ENCODE measurements around the gene VSNL1.

VSNL1 gene

DNA sequence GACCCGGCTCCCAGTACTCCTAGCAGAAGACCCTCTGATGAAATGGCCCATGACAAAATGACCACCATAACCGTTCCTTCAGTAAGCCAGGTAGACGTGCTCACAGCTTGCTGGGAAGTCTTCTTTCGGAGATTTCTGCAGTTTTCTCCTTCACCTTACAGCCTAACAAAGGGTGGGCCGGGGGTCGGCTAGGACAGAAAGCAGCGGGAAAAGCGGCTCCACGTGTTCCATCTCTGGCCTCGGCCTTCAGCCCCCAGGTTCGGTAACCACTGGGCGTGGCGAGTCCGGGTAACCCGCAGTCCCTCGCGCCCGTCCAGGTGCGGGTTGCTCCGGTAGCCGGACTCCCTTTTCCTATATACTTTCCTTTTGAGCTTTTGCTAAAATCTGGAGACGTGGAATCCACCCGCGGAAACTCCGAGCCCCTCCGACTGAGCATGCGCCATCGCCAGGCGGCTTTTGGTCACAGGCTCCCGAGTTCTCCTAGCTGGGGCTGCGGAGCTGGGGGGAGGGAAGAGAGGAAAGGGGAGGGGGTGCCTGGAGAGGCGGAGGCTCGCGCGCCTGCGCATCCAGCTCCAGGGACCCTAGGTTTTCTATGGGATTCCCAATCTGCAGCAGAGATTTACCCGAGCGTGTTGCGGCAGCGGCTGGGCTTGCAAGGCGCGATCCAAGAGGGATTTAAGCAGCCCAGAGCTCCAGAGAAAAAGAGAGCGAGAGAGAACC lies at the start of gene VSNL1:
Gene VSNL1, plus strand, starts transcription at position 604 of the 720 bp plus-strand sequence. CDS start 51,379 bp downstream, outside the sequence.
- no peak for DNase-seq (ENCODE audit: low read depth)

DNA sequence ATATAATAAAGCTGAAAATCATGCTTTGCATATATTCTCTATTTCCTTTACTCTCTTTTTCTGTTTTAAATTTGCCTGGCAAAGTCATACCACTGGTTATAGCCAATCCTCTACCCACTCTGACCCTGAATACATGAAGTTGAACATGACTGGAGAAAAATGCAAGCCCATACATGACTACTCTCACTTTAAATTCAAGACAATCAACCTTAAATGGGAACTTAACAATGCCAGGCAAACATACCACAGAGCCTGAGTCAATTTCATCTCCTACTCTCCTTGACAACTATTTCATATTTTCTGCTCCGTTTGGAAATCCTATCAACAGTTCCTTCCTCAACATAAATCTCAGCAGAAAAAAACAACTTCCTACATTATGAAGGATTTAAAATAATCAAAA lies 44.9 kb upstream of the VSNL1 start:
- no peak for DNase-seq (ENCODE audit: low read depth)

DNA sequence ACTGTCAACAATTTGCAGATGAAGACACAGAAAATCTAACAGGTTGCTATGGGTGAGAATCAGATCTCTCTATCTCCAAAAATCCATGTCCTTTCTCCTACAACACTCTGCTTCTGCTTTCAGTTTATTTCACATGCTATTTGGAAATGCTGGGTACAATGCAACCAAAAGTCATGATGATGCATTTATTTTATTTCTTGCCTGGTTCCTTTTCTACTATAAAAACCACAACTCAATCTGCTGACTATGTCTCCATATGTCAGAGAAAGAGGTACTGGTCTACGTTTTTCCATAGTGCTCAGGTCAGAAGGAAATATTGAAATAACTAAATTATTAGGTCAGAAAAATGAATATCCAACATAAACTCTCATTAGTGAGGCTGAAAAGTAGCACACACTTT lies 42.8 kb upstream of the VSNL1 start:
- no peak for DNase-seq (ENCODE audit: low read depth)

DNA sequence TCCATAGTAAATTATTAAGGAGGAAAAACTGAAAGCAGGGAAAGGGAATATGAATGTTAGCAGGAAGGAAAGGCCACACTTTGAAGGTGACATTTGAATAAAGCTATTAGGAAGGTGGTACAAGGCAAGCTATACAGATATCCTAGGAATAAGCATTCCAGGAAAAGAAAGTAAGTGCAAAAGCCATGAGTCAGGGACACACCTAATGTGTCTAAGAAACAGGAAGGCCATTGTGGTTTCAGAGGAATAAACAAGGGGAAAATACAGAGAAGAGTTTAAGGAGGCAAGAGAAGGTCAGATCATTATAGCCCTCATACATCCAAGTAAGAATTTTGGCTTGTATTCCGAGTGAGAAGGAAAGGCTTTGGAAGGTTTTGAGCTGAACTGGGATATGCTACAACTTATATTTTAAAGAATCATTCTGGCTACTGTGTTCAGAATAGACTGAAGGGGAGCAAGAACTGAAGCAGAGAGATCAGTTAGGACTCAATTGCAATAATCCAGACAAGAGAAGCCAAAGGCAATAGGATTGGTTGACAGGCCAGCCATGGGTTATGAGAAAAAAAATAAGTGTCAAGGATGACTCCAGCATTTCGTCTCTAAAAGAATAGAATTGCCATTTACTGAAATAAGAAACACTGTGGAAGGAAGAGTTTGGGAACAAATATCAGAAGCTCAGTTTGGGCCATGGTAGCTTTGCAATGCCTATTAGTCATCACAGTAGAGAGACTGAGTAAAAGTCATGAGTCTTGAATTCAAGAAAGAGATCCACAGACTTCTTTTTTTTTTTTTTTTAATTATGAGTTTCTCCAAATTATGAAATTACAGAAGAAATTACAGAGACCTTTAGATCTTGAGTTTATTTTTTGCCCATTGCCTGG lies 33.5 kb upstream of the VSNL1 start:
- no peak for DNase-seq (ENCODE audit: low read depth)

DNA sequence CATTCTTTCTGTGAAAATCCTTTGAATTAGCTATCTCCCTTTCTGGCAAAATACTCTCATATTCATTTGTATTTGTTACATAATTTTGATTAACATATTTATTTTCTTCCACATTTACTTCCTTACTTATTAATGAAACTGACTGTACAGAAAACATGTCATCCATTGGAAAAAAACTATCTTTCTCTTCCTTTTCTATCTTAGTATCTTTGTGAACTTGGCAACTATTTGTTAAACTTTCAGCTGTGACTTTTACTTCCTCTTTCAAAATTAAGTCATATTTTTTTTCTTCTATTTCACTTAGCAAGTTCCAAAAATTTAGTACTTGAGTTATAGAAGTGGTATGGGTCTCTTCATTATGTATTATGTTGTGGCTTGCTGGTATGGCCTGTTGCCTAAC lies 24.8 kb upstream of the VSNL1 start:
- no peak for DNase-seq (ENCODE audit: low read depth)

DNA sequence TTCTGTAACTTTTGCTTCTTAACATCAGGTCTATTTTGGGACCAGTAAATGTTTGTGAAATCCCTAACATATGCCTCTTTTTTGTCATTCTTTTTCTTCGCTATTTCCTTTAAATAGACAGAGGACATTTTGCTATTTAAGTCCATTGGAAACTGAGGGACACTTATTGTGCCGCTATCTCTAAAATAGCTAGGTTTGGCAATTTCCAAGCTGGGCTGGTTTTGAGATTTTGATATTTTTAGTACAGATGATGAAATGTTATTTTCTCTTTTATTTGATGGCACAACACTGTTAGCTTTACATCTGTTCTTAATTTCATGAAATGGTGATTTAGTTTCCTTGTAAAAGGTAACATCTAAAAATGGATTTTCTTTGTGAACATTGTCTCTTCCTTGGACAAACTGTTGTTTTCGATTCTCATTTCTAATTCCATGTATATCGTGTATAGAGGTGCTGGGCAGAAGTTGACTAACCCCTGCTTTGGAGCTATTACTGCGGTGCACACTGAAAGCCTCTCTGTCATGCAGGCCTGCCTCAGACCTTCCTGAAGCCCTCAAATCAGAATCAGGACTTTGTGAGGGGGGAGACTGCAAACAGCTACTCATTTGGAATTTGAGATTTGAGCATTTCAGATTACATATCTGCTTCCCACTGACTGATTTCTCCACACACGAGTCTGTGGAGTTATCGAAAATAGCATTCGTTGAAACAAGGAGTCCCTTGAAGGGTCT lies 22.9 kb upstream of the VSNL1 start:
- no peak for DNase-seq (ENCODE audit: low read depth)

DNA sequence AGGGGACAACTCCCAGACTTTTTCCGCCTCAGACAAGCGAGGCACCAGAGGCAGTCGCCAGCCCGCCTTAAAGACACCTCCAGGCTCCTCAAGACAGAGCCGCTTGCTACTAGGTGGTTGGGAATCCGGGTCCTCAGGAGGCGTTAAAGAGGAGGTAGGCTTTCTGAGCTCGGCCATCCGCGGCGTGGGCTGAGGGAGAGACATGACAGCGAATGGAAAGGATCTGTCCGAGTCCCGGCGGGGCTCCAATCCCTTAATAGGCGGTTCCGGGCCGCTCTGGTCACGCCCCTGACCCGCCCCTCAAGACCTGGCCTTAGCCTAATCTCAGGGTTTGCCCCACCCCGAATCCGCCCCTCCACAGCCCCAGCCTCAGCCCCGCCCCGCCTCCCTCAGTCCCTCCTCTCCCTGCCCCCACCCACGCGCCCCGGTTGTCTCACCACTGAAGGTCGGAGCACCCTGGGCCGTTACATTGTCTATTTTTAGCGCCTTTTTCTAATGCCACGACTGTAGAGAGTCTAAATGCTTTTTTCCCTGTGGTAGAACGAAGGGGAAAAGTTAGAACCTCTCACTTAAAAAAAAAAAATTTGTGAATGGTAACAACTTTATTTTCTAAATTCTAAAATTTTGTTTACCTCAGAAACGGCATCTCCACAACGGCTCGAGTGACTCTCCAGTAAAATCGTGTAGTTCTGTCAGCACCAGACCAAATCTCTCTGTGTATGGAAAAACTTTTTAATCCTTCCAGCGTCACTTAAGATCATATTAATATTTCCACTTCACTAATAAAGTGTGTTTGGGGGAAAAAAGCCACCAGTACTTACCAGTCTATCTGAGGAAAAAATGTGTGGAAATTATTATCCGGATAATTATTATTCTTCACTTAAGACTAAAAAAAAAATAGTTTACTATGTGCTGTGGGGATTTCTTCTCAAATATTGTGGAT lies 22.0 kb upstream of the VSNL1 start, which contains the start of gene RAD51AP2:
Gene RAD51AP2, minus strand, starts transcription at position 229 of the 943 bp plus-strand sequence. Its CDS starts 25 bp downstream, at position 204.
- DNase-seq (ENCODE audit: low read depth) = no peak

DNA sequence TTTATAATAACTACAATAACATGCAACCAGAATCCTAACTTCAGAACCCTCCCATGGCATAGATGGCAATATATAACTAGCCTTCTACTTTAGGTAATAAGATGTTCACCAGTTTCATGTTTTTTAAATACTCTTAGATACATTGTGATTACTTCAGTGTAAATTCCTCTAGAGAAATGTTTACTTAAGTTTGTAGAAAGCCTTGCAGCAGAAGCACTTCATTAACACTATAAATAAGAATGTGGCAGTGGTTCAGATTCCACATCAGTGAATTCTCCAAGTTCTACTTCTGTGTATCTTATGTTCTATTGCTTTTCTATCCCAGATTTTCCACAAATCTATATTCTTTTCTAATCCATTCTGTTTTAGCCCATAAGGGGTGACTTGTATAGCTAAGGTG lies 21.0 kb upstream of the VSNL1 start:
- DNase-seq (ENCODE audit: low read depth) = no peak

DNA sequence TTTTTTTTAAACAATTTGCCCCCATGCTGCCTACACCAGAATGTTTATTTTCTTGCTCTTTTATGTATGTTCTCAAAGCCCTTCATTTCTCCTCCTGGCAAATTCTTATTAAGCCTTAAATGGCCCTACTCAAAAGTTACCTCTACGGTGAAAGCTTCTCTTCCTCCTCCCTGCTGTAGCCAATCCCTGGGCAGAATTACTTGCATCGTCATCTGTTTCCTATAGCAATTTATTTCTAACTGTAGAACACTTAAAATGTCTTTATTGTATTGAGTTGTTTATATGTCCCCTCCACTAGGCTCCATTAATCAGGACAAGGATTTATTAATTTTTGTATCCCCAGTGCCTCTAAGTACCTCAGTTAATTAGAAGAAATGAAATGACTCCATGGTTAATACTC lies 19.7 kb upstream of the VSNL1 start:
- no peak for DNase-seq (ENCODE audit: low read depth)

DNA sequence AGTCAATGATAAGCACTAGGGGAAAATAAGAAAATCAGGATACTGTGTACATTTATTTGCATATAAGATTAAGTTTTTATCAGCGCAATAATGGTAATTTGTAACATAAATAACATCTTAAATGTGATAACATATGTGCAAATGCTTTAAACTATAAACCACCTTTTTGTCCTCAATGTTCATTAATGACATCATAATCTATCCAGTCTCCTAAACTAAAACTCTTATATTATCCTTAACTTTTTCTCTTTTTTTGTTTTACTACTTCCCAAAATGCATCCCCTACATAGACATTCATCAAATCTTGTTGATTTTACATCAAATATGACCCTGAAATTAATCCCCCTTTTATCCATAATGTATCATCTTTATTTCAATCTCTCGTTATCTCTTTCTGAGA lies 18.9 kb upstream of the VSNL1 start:
- DNase-seq (ENCODE audit: low read depth) = no peak

DNA sequence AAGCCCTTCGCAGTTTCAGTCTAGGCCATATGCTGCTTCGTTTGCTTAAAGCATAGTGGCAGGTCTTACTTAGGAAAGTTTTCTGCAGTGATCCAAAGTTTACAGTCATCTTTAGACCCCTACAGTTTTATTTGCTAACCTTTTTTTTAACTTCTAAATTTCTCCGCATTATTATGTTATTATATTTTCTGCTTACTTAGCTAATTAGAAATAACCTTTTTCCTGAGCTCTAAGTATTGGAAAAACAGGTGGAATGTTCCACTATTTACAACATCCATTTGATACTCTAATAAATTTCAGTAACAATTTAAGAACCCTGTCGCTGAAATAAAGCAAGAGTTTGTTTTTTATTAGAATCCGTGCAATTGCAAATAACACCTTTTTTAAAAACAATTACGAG lies 18.2 kb upstream of the VSNL1 start:
- no peak for DNase-seq (ENCODE audit: low read depth)

DNA sequence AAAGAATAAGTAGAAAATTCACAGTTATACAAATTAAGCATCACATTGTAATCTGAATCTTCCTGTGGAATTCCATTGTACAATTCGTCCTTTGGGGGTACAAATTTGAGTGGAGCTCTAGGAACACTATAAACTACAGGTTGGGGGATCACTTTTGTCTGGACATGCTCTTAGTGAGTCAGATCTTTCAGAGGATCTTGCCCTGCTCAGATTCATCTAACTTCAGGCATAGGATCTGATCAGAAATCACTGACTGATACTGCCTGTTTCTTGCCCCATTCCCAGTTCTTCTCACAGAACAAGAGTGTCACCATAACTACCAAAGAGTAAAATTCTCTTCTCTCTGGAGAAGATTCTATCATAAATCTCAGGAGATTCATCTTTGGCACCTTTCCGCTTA lies 10.7 kb upstream of the VSNL1 start:
- no peak for DNase-seq (ENCODE audit: low read depth)

DNA sequence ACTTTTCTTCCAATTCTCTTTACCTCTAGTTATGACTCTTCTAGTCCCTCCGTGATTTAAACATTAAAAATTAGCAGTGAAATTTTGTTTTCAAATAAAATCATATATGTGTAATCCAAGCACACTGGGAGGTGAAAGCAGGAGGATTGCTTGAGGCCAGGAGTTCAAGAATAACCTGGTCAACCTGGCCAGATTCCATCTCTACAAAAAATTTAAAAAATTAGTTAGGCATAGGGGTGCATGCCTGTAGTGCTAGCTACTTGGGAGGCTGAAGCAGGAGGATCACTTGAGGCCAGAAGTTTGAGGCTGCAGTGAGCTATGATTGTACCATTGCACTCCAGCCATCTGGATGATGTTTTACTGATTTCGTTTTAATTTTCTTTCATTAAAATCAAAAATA lies 7.0 kb upstream of the VSNL1 start:
- no peak for DNase-seq (ENCODE audit: low read depth)

DNA sequence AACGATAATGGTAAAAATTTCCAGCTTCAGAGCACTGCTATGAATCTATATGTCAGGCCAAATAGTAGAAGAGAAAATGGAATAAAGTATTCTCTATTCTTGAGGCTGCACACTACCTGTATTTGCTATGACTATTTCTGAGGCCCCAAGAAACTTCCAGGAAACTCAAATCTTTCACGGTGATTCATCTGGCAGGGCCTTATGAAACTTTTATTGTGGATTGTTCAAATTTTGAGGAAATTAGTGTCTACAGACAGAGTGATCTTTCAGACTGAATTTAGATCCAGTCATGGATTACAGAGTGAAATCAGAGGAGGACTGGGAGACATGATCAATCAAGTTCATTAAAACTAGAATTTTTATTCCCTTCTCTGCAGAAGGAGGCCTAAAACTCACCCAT lies 4.1 kb upstream of the VSNL1 start:
- DNase-seq (ENCODE audit: low read depth) = no peak

DNA sequence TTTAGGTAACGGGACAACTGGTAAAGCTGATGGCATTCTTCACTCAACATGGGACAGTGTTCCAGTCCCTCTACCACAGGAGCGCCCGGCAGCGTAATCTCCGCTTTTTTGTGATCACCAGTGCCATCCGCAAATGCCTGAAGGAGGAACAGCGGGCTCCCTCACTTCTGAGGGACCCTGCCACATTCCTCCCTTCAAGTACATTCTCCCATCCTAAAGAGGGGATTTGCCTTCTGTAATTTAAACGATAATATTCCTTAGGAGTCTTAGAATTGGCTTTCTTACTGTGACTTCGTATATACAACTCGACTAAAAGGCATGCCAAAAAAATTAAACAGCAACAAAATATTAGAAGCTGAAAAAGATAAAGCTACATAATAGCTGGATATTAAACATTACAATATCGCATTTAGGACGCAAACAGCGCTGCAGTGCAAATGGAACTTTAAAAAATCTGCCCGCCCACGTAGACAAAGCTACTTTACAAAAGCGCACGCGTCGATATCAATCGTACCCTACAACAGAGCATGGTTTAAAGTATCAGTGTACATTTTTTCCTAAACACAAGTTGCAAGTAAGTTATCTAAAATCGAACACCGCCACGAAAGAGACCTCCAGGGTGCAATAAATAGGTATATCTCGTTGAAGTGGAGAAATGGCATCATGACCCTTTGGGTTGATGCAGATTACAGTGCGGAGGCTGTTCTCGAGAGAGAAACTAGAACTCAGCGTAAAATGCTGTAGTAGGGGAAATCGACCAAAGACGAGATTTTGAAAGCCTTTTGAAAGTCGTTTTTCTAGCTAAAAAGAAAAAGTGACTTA lies 2.3 kb upstream of the VSNL1 start:
- no peak for DNase-seq (ENCODE audit: low read depth)

DNA sequence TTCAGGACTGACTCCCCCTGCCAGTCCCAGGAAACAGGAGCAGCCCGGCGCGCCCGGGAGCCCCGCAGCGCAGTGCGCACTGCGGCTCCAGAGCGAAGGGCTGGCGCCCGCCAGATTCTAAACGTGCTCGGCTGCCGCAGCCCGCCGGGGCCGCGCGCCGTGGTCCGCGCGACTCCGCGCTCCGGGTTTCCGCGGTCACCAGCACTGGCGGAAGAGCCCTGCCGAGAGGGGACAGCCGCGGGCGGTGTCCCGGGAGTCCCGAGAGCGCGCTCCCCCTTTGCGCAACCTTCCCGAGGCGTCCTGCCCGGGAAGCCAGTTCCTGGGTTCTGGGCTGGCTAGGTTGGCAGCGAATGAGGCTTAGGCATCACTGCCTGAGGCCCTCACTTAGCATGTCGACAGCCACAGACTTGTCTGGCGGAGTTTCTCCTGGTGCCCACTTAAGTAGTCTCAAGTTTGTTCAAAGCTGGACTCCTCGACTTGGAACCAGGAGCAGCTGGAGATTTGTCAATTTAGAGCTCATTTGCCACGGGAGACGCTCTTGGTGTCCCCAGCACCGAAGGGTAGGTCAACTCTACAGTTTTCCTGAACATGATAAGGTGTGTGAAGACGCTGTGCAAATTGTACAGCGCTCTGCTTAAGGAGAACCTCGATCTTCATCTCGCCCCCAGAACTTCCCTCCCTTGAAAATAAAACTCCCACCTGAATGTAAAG lies 1.5 kb upstream of the VSNL1 start:
- DNase-seq (ENCODE audit: low read depth) = no peak

DNA sequence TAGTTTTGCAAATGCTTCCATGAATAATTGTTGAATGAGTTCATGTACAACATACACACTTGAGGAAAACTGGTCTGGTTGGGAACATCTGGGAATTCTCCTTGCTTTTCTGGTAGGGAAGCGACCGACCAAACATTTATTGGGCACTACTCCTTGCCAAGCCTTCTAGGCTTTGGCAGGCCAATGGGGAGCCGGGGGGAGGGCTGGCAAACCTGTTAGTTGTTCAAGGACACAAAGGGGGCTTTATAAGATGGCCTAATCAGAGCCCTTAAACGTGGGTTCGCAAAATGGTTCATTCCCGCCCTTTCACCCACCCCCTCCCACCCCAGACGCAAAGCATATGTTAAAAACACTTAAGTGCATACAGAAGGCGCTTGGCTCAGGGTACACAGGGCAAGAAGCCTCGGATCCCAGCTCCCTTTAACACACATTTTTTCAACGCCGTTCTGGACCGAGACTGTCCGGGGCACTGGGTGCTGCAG lies 844 bp upstream of the VSNL1 start:
- DNase-seq (ENCODE audit: low read depth) = no peak

DNA sequence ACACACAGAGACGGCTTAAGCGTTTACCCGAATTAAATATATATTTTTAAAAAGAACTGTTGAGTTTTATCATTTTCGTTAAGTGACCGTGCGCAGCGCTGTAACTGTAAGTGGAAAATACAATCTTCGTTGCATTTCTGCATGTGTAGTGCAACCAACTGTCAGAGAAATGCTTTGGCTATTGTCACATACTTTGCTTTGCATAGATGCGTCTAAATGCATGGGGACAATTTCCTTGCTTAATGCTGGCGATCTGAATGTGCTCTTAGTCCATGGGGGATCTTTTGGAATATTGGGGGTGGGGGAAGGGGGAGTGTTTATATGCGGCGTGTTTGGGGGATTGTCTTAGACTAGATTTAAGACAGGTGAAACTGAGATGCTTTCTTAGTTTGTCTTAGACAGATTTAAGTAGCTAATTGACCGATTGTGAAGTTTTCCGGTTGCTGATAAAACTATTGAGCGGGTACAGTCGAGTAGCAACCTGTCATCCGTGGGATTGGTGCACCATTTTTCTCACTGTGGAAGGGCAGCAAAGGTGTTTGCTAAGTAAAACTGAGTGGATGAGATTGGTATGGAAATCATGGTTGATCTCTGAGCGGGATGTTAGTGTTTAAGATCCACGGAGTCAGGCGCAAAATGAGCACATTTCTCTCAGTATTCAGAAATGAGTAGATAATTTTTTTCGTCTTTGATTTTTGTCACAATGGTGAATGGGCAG lies 476 bp downstream of the VSNL1 start:
- DNase-seq (ENCODE audit: low read depth) = no peak

DNA sequence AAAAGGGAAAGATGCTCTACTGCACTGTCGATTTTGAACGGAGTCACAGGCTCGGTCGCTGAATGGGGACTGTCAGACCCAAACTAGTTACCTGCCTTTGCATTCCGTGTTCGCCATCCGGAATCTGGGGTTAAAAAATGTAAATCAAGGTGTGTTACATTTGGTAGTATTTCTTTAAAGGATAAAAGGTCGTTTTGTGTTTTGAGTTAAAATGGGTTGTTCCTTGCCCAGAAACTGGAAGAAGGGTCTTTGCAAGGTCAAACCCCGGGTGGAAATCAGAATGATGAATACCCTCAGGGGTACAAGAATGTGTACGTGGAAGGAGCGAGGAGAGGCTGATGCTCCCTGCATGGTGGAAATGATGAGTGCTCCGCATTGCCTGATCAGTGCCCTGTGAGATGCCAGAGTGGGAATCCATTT lies 1.0 kb downstream of the VSNL1 start:
- DNase-seq (ENCODE audit: low read depth) = no peak

All from GM04503 (cell line).